ENCODE measurements around the gene ADH1A. TPM values are rescaled to one million over a fixed set of nuclear protein-coding genes. Genes with fewer than 3 reads are reported as not detected.

Gene ADH1A
- not detected in 2 replicates for polyA plus RNA-seq (2011; rRNA removed)
- not detected in 2 replicates for polyA minus RNA-seq (2011; rRNA and poly(A)+ RNA removed)

DNA sequence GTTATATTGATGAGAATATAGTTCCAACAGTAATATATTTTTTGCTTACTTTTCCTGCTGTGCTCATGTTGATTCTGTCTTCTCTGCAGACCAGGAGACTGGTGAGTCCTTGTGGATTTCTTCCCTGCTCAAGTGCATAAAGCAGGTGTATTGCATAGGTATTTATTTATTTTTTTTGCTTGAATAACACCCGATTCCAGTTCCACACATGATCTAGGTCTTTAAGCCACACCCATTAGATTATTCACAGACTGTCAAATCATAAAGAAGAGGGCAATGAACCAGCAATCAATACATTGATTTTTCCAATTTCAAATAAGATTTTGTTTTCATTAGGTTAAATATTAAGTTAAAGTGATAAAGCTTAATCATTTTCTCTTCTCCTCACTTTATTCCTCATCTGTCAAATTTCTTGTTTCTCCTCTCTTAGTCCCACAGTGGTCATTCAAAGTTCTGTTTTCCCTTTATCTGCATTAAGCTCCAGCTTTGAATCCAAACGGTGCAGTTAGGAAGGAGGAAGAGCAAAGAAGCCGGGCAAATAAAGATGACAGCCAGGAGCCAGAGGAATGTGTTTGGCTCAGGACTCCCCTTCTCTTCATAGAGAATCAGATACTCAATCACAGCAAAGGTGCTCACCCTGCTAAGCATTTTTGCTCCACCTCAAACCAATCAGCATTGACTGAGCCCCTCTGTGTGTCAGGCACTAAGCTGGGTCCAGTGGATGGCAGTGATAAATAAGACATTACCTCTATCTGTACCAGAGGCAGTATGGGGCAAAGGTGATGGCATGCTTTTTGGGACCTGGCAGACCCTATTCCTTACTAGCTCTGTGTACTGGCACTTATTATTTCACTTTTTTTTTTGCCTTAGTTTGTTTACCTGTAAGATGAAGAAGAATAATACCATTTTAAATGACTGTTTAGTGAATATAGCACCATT, at the start of gene ADH1A:
ADH1A (minus strand) TSS at position 138 of the 939 bp plus-strand sequence; CDS start at position 67, 71 bp downstream.
- no peaks in the 10 kb centered on the region for H3K27me3 ChIP-seq (ENCODE audit: control insufficient read depth, insufficient read depth, low read length)
- no peak for DNase-seq (ENCODE audit: low read depth)
- POLR2A ChIA-PET: no interaction called here
- CTCF ChIA-PET: interaction anchor here (0.6 to 0.9 kb wide), 2 partner anchors 33 to 103 kb away, joined by 3 read pairs; no protein-coding TSS in a partner anchor
- H3K4me3 ChIP-seq (ENCODE audit: low read depth, low read length): no peak within 1 kb of the TSS
- H3K36me3 ChIP-seq (ENCODE audit: control insufficient read depth, insufficient read depth, low read length): no peaks in the 10 kb centered on the region
- TF ChIP-seq, protein P1, sequence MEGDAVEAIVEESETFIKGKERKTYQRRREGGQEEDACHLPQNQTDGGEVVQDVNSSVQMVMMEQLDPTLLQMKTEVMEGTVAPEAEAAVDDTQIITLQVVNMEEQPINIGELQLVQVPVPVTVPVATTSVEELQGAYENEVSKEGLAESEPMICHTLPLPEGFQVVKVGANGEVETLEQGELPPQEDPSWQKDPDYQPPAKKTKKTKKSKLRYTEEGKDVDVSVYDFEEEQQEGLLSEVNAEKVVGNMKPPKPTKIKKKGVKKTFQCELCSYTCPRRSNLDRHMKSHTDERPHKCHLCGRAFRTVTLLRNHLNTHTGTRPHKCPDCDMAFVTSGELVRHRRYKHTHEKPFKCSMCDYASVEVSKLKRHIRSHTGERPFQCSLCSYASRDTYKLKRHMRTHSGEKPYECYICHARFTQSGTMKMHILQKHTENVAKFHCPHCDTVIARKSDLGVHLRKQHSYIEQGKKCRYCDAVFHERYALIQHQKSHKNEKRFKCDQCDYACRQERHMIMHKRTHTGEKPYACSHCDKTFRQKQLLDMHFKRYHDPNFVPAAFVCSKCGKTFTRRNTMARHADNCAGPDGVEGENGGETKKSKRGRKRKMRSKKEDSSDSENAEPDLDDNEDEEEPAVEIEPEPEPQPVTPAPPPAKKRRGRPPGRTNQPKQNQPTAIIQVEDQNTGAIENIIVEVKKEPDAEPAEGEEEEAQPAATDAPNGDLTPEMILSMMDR (IDR thresholded peaks at IDR 0.05; ENCODE audit: insufficient read depth, low read depth, low read length): no peak

DNA sequence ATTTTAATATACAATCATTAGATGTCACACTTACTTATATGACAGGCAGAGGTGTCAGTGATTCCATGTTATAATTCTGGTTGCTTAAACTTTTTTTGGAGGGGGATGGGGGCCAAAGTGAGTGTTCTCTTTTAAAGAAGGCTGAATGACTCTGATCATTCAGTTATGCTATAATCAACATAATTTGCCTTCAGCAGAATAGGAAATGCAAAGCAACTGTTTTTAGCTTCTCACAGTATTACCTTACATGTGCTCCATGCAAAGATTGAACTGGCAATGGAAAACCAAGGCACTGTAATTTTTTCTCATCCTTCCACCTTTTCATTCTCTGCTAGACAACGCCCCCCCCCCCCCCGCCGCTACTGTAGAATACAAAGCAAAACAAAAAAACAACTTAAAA, 48.4 kb upstream of the ADH1A start:
- no peak for DNase-seq (ENCODE audit: low read depth)
- H3K27me3 ChIP-seq (ENCODE audit: control insufficient read depth, insufficient read depth, low read length): no peaks in the 10 kb centered on the region
- POLR2A ChIA-PET: no interaction called here
- no peaks in the 10 kb centered on the region for H3K36me3 ChIP-seq (ENCODE audit: control insufficient read depth, insufficient read depth, low read length)
- no peak overlapping the region for H3K4me3 ChIP-seq (ENCODE audit: low read depth, low read length)
- TF ChIP-seq, protein P1 (IDR thresholded peaks at IDR 0.05; ENCODE audit: insufficient read depth, low read depth, low read length): no peak
- CTCF ChIA-PET: interaction anchor here (1.1 kb wide), 1 partner anchor 13 kb away, joined by 3 read pairs; no protein-coding TSS in a partner anchor

DNA sequence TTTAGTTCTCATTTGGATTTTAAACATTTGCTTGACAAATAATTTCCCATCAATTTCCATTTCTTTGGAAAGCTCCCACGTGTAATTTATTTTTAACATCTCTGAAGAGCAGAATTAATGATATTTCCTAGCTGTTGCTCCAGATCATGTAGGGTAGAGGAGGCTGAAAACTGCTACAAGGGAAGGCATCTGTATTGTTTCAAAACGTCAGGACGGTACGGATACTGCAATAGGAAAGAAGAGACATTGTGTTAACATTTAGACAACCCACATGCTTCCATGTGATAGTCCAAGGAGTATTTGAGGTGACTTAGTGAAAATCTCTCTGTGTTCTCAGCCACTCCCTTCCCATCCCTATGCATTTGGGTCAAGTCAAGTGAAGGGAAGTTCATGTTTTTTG, 45.8 kb upstream of the ADH1A start:
- no peak overlapping the region for H3K4me3 ChIP-seq (ENCODE audit: low read depth, low read length)
- POLR2A ChIA-PET: no interaction called here
- no peaks in the 10 kb centered on the region for H3K27me3 ChIP-seq (ENCODE audit: control insufficient read depth, insufficient read depth, low read length)
- TF ChIP-seq, protein P1 (IDR thresholded peaks at IDR 0.05; ENCODE audit: insufficient read depth, low read depth, low read length): no peak
- CTCF ChIA-PET: no interaction called here
- no peaks in the 10 kb centered on the region for H3K36me3 ChIP-seq (ENCODE audit: control insufficient read depth, insufficient read depth, low read length)
- DNase-seq (ENCODE audit: low read depth): no peak

DNA sequence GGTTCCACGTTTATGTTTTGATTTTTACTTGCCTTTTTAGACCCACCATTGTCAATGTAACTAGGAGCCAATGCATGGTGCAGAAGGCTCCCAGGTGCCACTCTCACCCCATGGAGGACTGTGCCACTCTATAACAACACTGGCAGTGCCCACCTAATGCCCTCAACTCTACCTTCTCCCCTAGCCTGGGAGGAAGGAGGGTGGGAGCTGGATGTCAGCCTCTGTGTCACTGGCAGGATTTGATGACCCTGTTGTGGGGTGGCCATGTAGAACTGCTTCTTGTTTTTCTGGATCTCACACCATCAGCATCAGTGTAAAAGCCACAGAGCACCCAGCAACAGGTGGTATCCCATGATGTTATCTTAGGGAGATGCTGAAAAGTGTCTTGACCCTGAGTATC, 44.1 kb upstream of the ADH1A start:
- DNase-seq (ENCODE audit: low read depth): no peak
- TF ChIP-seq, protein P1 (IDR thresholded peaks at IDR 0.05; ENCODE audit: insufficient read depth, low read depth, low read length): no peak
- ChIA-PET POLR2A (no interaction called here), CTCF (no interaction called here)
- Histone ChIP-seq H3K36me3 (ENCODE audit: control insufficient read depth, insufficient read depth, low read length) (no peaks in the 10 kb centered on the region), H3K4me3 (ENCODE audit: low read depth, low read length) (no peak overlapping the region), H3K27me3 (ENCODE audit: control insufficient read depth, insufficient read depth, low read length) (no peaks in the 10 kb centered on the region)

DNA sequence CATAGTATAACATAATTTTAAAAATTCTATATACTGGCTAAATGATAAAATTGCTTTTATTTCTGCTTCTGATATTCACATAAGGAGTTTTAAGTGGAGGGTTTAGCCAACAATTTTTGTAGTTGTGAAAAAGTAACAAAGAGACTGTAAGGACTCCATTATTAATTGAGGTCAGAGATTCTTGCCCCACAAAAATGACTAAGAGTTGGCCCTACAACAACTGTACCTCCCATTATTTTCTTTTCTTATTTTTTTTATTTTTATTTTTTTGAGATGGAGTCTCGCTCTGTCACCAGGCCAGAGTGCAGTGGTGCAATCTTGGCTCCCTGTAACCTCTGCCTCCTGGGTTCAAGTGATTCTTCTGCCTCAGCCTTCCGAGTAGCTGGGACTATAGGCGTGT, 39.9 kb upstream of the ADH1A start:
- no peak for DNase-seq (ENCODE audit: low read depth)
- Histone ChIP-seq H3K4me3 (ENCODE audit: low read depth, low read length) (no peak overlapping the region), H3K27me3 (ENCODE audit: control insufficient read depth, insufficient read depth, low read length) (no peaks in the 10 kb centered on the region), H3K36me3 (ENCODE audit: control insufficient read depth, insufficient read depth, low read length) (no peaks in the 10 kb centered on the region)
- CTCF ChIA-PET: interaction anchor here (0.7 to 0.9 kb wide), 2 partner anchors 75 to 140 kb away, joined by 3 read pairs; no protein-coding TSS in a partner anchor
- POLR2A ChIA-PET: no interaction called here
- TF ChIP-seq, protein P1 (IDR thresholded peaks at IDR 0.05; ENCODE audit: insufficient read depth, low read depth, low read length): no peak

Data from BJ (cell line).